Keratinocyte (primary cell): Measurements from ENCODE around the gene OCEL1.

ENCODE experiments used
- CTCF ChIP-seq, 3 experiments: IDR thresholded peaks in 1 of 3; conservative IDR thresholded peaks in 1 of 3; optimal IDR thresholded peaks in 1 of 3; 2 replicates in 2 of 3; 3 replicates in 1 of 3; pipeline versions ENCODE3 to v1.5.1; 2011; ENCODE audit warnings: low read length in 3 of 3, mild to moderate bottlenecking in 3 of 3, moderate library complexity in 2 of 3, control low read depth in 1 of 3, inconsistent platforms in 1 of 3; ENCODE audit not compliant: insufficient read depth in 2 of 3; ENCODE audit errors: extremely low read depth in 1 of 3
- EZH2 ChIP-seq: IDR thresholded peaks from one replicate; pipeline ENCODE4 v1.6.1; 2012; ENCODE audit warnings: inconsistent platforms, mild to moderate bottlenecking, low read length, moderate library complexity

GRCh38 chr19:17227798-17228367 is 1.9 kb downstream of the OCEL1 start:
- TF ChIP-seq CTCF (optimal IDR thresholded peaks at IDR 0.05 in 1 of 3, IDR thresholded peaks at IDR 0.05 in 1 of 3, conservative IDR thresholded peaks at IDR 0.05 in 1 of 3; ENCODE audit: extremely low read depth in 1 of 3, insufficient read depth in 2 of 3, low read length in 3 of 3) = no peak
- no peak for TF ChIP-seq EZH2
